ACC112 (cell line): ENCODE results near the gene HK2.
"Not testable (repeated sequence)": the region's sequence is repeated elsewhere in the genome, so short reads cannot be mapped to it uniquely, and the experiment has no call there.

Source experiments
- H2AFZ ChIP-seq: fragments of 200-600 bp; sonication (generic); one replicate; pipeline ENCODE4 v1.6.0; 2017; ENCODE audit warnings: antibody characterized with exemption, low read length; ENCODE audit not compliant: unreplicated experiment
- H3K27ac ChIP-seq: fragments of 200-600 bp; sonication (generic); 2 replicates; pipeline ENCODE4 v1.5.1; 2014; ENCODE audit warnings: low read depth, mild to moderate bottlenecking, antibody characterized with exemption, low read length, moderate library complexity
- H3K27me3 ChIP-seq: fragments of 200-600 bp; sonication (generic); 2 replicates; pipeline ENCODE4 v1.6.1; 2014; ENCODE audit warnings: mild to moderate bottlenecking, antibody characterized with exemption, low read length, moderate library complexity, mixed read lengths; ENCODE audit not compliant: insufficient read depth
- H3K36me3 ChIP-seq: fragments of 200-600 bp; sonication (generic); 2 replicates; pipeline ENCODE4 v1.6.1; 2016; ENCODE audit warnings: mild to moderate bottlenecking, antibody characterized with exemption, low read length, moderate library complexity, mixed read lengths; ENCODE audit not compliant: insufficient read depth
- H3K4me1 ChIP-seq: fragments of 200-600 bp; sonication (generic); one replicate; pipeline ENCODE4 v1.6.1; 2016; ENCODE audit warnings: low read length, mixed read lengths; ENCODE audit not compliant: insufficient read depth, unreplicated experiment, control insufficient read depth
- H3K4me3 ChIP-seq: fragments of 200-600 bp; sonication (generic); 2 replicates; pipeline ENCODE4 v1.5.1; 2014; ENCODE audit warnings: mild to moderate bottlenecking, low read depth, low read length
- H3K79me2 ChIP-seq: fragments of 200-600 bp; sonication (generic); one replicate; pipeline ENCODE4 v1.6.0; 2016; ENCODE audit warnings: low read length; ENCODE audit not compliant: control insufficient read depth, unreplicated experiment, insufficient read depth

HK2 gene

DNA sequence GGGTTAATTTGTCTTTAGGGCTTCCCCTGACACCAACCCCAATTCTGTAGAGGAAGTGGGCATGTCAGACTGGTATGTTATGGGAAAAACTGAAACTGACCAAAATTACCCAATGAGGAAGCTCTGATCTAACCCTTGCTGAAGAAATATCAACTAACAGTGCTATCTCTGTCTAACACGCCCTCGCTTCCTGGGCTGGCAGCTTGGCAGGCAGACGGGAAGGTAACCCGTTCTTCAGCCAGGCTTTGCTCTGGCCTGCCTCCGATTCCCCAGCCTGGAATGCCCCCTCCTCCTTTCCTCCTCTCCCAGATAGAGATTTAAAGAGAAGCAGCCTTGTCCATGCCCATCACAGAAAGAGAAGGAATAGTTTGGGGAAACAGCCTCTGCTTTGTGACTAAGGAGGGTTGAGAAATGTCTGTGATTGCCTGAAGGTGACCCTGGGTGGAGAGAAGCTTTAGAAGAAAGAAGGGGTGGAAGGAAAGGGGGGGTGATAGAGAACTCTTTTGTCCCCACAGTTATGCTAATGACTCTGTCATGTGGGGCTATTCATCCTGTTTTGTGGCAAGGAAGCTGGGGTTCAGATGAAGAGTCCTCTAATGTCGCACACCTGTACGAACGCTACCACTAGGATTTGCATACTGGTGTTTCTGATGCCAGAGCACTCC, 15.4 kb downstream of the HK2 start:
- no peak overlapping the region for H3K4me3 ChIP-seq
- peaks cover 72% of the 10 kb centered on the region for H3K79me2 ChIP-seq
- H3K36me3 ChIP-seq = peaks cover 3% of the 10 kb centered on the region; the same call in 1 of the 2 replicates
- peaks cover 58% of the 10 kb centered on the region for H3K4me1 ChIP-seq
- H3K27ac ChIP-seq = peak overlapping the region; percentile 36
- no peaks in the 10 kb centered on the region for H3K27me3 ChIP-seq
- no peak overlapping the region for H2AFZ ChIP-seq

DNA sequence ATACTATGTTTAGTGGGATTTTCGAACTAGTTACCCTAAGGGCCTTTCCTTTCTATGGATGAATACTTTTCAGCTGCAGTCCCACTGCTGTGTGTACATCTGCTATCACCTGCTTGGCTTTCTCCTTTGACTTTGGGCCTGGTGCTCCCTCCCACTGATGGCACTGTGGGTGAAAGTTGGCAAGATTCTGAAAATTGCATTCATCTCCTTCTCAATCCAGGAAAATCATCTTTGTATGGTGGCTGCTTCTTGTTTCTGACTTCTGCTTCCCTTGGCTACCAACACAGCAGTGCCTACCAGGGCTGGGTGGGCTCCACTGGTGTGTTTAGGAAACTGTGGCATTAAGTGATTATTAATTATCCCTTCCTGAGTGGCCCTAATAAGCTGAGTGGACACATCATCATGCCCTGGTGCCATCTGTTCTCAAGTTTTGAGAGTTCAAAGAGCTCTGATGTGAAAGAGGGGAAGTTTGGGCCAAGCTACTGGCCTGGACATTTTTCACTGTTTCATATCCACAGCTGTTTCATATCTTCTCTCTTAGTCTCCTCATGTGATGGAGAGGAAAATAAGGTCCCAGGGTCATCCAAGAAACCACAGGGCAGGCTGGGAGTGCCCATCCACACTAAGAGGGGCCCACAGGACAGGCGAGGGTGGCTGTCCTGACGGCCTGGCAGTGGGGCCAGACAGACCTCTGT, 16.7 kb downstream of the HK2 start:
- Histone ChIP-seq H2AFZ (no peak overlapping the region), H3K36me3 (peaks cover 10% of the 10 kb centered on the region; the same call in 1 of the 2 replicates)

DNA sequence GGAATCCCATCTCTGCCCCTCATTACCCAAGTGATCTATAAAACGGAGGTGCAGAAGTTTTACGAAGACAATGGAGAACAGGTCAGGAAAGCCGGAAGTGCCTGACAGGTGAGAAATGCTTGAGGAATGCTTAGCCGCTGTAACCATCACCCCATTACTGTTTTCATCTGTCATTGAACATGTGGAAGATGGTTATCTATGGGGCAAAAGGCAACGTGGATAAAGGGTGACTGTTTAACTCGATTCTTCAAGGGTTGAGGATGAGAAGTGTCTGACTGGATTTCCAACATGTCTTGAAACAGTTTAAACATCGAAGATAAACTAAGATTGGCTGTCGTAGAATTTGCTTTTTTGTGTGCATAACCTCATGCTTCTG, 17.3 kb downstream of the HK2 start:
- Histone ChIP-seq H3K79me2 (peaks cover 71% of the 10 kb centered on the region), H2AFZ (no peak overlapping the region), H3K36me3 (peaks cover 13% of the 10 kb centered on the region; the same call in 1 of the 2 replicates), H3K4me1 (peaks cover 41% of the 10 kb centered on the region), H3K27me3 (no peaks in the 10 kb centered on the region), H3K27ac (no peak overlapping the region), H3K4me3 (no peak overlapping the region)

More for the DNA sequence above, 16.7 kb downstream of the HK2 start:
- no peak overlapping the region for H3K27ac ChIP-seq
- peaks cover 46% of the 10 kb centered on the region for H3K4me1 ChIP-seq
- H3K27me3 ChIP-seq = no peaks in the 10 kb centered on the region
- no peak overlapping the region for H3K4me3 ChIP-seq
- peaks cover 71% of the 10 kb centered on the region for H3K79me2 ChIP-seq

DNA sequence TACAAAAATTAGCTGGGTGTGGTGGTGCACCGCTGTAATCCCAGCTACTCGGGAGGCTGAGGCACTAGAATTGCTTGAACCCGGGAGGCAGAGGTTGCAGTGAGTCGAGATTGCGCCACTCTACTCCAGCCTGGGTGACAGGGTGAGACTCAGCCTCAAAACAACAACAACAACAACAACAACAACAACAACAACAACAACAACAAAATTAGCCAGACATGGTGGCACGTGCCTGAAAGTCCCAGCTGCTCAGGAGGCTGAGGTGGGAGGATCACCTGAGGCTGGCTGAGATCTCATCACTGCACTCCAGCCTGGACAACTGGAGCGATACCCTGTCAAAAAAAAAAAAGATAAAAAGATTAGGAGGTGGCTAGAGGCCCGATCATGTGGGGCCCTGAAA, 19.4 kb downstream of the HK2 start:
- H3K4me1 ChIP-seq = peaks cover 21% of the 10 kb centered on the region
- not testable (repeated sequence) for H3K27me3 ChIP-seq, H3K4me3 ChIP-seq, H3K27ac ChIP-seq, H2AFZ ChIP-seq
- H3K36me3 ChIP-seq = peaks cover 16% of the 10 kb centered on the region; the same call in 1 of the 2 replicates
- peaks cover 51% of the 10 kb centered on the region for H3K79me2 ChIP-seq

DNA sequence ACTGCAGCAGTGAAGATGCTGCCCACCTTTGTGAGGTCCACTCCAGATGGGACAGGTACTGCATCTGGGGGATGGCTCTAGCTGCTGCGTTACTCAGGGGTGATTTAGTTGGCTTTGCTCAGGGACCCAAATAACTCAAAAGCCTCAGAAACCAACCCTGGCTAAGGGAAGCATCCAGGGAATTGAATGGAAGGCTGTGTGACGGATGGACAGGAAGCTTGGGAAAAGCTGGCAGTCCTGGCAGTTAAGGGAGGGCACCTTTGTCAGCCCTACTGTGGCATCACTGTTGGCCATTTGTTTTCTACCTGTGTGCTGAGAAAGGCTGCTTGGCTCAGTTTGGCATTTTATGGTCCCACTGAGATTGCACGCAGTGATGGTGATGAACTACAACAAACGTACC, 20.5 kb downstream of the HK2 start:
- peaks cover 40% of the 10 kb centered on the region for H3K79me2 ChIP-seq

DNA sequence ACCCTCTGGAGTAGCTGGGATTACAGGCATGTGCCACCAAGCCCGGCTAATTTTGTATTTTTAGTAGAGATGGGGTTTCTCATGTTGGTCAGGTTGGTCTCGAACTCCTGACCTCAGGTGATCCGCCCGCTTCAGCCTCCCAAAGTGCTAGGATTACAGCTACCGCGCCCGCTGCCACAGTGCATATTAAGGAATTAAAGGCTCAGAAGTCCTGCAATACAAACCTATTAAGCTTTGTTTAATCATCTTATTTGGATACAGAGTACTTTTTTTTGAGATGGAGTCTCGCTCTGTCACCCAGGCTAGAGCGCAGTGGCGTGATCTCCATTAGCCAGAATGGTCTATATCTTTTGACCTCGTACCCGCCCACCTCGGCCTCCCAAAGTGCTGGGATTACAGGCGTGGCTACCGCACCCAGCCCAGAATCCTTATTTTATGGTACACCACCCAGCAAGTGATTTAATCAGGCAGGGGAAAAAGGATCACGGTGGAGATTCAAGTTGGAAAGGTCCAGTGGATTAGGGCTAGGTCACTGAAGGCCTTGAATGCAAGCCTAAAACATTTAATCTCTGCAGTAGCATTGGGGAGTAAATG, 21.3 kb downstream of the HK2 start:
- peaks cover 16% of the 10 kb centered on the region; the same call in 1 of the 2 replicates for H3K36me3 ChIP-seq
- H2AFZ ChIP-seq, H3K27me3 ChIP-seq, H3K4me3 ChIP-seq, H3K27ac ChIP-seq, H3K4me1 ChIP-seq: not testable (repeated sequence)
- H3K79me2 ChIP-seq = peaks cover 32% of the 10 kb centered on the region

More for the DNA sequence above, 20.5 kb downstream of the HK2 start:
- no peak overlapping the region for H3K27ac ChIP-seq
- H2AFZ ChIP-seq = no peak overlapping the region
- no peak overlapping the region for H3K4me3 ChIP-seq
- H3K27me3 ChIP-seq = no peaks in the 10 kb centered on the region
- peaks cover 16% of the 10 kb centered on the region; the same call in 1 of the 2 replicates for H3K36me3 ChIP-seq
- H3K4me1 ChIP-seq = peaks cover 11% of the 10 kb centered on the region

DNA sequence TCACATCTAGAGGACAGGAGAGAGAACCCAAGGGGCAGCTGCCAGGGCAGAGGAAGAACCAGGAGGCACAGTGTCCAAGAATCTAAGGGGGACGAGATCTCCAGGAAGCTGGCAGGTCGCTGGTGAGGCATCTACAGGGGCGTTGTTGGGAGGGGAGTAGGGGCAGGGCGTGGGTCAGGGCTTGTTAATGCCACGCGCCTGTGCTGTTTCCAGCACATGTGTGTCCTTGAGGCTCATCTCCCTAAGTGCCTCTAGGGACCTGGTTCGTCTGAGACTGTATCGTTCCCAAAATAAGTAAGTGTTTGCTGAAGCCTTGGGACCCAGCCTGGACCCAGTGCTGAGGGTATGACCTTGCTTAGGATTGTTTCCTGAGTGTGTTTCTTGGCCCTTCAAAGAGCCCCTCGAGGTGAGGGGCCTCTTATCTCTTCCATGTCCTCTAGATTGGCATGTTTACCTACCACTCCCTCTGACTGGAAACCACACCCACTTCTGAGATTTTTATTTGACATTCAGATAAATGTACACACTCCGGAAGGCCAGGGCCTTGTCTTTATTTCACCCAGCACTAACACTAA, 22.2 kb downstream of the HK2 start:
- Histone ChIP-seq H3K79me2 (peaks cover 23% of the 10 kb centered on the region), H3K4me1 (no peaks in the 10 kb centered on the region), H3K4me3 (no peak overlapping the region), H2AFZ (no peak overlapping the region), H3K36me3 (peaks cover 16% of the 10 kb centered on the region; the same call in 1 of the 2 replicates), H3K27me3 (no peaks in the 10 kb centered on the region), H3K27ac (no peak overlapping the region)

DNA sequence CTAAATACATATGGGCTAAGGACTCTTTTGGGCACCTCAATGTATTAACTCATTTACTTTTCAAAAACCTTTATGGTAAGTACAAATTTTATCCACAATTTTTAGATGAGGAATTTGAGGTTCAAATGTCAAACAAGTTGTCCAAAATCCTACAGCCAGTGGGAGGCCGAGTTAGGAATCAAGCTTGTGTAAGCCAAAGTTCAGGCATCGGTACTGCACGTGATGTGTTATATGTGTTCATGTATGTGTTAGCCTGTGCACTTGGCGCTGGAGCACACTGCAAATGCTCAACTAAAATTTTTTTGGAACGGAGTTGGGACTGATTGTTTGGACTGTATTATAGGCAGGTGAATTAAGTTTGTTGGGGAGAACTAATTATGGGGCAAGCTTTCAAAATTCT, 22.7 kb downstream of the HK2 start:
- peaks cover 18% of the 10 kb centered on the region for H3K79me2 ChIP-seq
- no peak overlapping the region for H3K27ac ChIP-seq
- no peak overlapping the region for H3K4me3 ChIP-seq
- no peak overlapping the region for H2AFZ ChIP-seq
- no peaks in the 10 kb centered on the region for H3K4me1 ChIP-seq
- peaks cover 16% of the 10 kb centered on the region; the same call in 1 of the 2 replicates for H3K36me3 ChIP-seq
- H3K27me3 ChIP-seq = no peaks in the 10 kb centered on the region

DNA sequence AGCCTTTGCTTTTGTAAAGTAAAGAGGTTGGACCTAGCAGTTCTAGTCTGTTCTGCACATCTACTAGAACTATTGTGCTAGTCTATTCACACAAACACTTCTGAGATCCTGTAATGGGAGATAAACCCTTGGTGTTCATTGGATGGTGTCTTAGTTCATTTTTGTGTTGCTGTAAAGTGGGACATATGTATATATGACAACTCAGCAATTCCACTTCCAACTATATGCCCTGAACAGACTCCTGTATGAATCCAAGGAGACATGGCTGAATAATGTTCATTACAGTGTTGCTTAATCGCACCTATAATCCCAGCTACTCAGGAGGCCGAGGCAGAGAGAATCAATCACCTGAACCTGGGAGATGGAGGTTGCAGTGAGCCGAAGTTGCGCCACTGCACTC, 23.3 kb downstream of the HK2 start:
- H3K27me3 ChIP-seq = no peaks in the 10 kb centered on the region
- H3K79me2 ChIP-seq = peaks cover 12% of the 10 kb centered on the region
- no peak overlapping the region for H3K27ac ChIP-seq
- H3K4me3 ChIP-seq = no peak overlapping the region
- H3K36me3 ChIP-seq = peaks cover 16% of the 10 kb centered on the region; the same call in 1 of the 2 replicates
- H2AFZ ChIP-seq = no peak overlapping the region
- no peaks in the 10 kb centered on the region for H3K4me1 ChIP-seq

DNA sequence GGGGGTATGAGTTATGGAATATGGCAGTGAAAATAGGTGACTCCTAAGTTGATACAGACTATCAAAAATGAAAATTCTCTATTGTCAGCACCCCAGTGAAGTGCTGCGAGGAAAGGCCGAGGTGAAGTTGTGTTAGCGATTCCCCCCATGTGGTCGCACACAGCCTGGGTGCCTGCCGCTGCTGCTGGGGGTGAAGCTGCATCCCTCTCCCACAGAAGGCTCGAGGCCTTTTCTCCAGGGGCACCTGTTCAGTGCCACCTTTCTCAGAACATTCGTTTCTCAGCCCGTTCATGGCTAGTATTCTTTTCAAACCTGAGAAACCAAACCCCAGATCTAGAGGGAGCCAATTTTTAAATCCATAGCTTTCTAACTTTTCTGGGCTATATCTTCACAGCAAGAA, 23.8 kb downstream of the HK2 start:
- peaks cover 16% of the 10 kb centered on the region; the same call in 1 of the 2 replicates for H3K36me3 ChIP-seq
- H3K79me2 ChIP-seq = peaks cover 8% of the 10 kb centered on the region
- H3K27me3 ChIP-seq = no peaks in the 10 kb centered on the region
- no peak overlapping the region for H3K27ac ChIP-seq
- H2AFZ ChIP-seq = no peak overlapping the region
- H3K4me3 ChIP-seq = no peak overlapping the region
- H3K4me1 ChIP-seq = no peaks in the 10 kb centered on the region
